BJ (cell line): Measurements from ENCODE around the gene MAPK9. TPM values are rescaled to one million over a fixed set of nuclear protein-coding genes. Genes with fewer than 3 reads are reported as not detected.

Source experiments
- CTCF ChIA-PET: fragments of 350-600 bp; formaldehyde crosslinking; extraction: SDS; loops from one replicate; lab custom pipeline; 2021; ENCODE audit warnings: antibody characterized with exemption, inconsistent platforms; lab: Yijun Ruan, JAX
- POLR2A ChIA-PET: fragments of 300-600 bp; sonication (Branson Sonifier 250); formaldehyde crosslinking; extraction: SDS; loops from one replicate; lab custom pipeline; 2021; ENCODE audit warnings: antibody characterized with exemption; lab: Charles Lee
- DNase-seq: peaks from one replicate; pipeline ENCODE4 v3.0.0-alpha.2; 2011; ENCODE audit warnings: low read depth
- H3K27me3 ChIP-seq: 2 replicates; pipeline ENCODE4 v1.6.0; 2011; ENCODE audit warnings: low read length; ENCODE audit not compliant: control insufficient read depth, insufficient read depth
- H3K36me3 ChIP-seq: 2 replicates; pipeline ENCODE4 v1.5.1; 2011; ENCODE audit warnings: low read length; ENCODE audit not compliant: control insufficient read depth, insufficient read depth
- H3K4me3 ChIP-seq: 2 replicates; pipeline ENCODE4 v1.5.1; 2011; ENCODE audit warnings: low read depth, mild to moderate bottlenecking, control low read depth, low read length
- CTCF ChIP-seq: IDR thresholded peaks from 2 replicates; pipeline ENCODE4 v1.5.1; 2011; ENCODE audit warnings: low read depth, mild to moderate bottlenecking, control low read depth, inconsistent platforms, low read length, moderate library complexity; ENCODE audit not compliant: insufficient read depth
- polyA plus RNA-seq: library from polyadenylated mRNA; depleted of rRNA; stranded (reverse); fragments of >200 nt; gene quantifications from 2 replicates; pipeline ENCODE4 v1.2.3, GENCODE V29; 2011

Gene MAPK9
- polyA plus RNA-seq, 1 experiment = 35.0 TPM

DNA sequence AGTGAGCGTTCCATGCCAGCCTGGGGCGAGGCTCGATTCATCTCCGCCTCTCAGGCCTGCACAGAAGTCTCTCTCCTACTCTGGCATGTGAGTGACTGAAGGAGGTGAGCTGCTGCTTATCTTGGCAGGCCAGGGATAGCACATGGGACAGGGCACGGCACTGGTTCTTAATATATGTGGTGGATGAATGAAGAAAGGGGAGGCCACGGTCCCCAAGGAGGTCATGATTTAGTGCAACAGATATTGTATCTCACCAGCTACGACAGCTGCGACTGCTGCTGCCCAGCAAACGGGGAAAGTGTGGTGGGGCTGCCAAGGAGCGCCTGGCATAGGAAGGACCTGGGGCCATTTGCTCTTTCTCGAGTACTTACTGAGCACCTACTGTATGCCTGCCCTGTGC lies 19.3 kb upstream of the MAPK9 start:
- CTCF ChIA-PET = interaction anchor here (0.5 to 2.3 kb wide), 3 partner anchors 9 to 17 kb away, joined by 3 to 9 read pairs (median 3); no protein-coding TSS in a partner anchor
- POLR2A ChIA-PET = no interaction called here
- Histone ChIP-seq H3K27me3 (no peaks in the 10 kb centered on the region), H3K4me3 (no peak overlapping the region), H3K36me3 (no peaks in the 10 kb centered on the region)
- no peak for DNase-seq
- no peak for TF ChIP-seq CTCF

- no peaks in the 10 kb centered on the region for H3K36me3 ChIP-seq
- no peak for TF ChIP-seq CTCF
- no peaks in the 10 kb centered on the region for H3K27me3 ChIP-seq
- H3K4me3 ChIP-seq = no peak overlapping the region
- ChIA-PET CTCF (interaction anchor here (1.2 to 7.8 kb wide), 3 partner anchors 9 to 13 kb away, joined by 4 to 51 read pairs (median 18); no protein-coding TSS in a partner anchor), POLR2A (no interaction called here)
- no peak for DNase-seq
Measured at GRCh38 chr5:180306796-180307195, 14.9 kb upstream of the MAPK9 start.

- no peak for TF ChIP-seq CTCF
Measured at GRCh38 chr5:180305481-180305880, 13.6 kb upstream of the MAPK9 start.

DNA sequence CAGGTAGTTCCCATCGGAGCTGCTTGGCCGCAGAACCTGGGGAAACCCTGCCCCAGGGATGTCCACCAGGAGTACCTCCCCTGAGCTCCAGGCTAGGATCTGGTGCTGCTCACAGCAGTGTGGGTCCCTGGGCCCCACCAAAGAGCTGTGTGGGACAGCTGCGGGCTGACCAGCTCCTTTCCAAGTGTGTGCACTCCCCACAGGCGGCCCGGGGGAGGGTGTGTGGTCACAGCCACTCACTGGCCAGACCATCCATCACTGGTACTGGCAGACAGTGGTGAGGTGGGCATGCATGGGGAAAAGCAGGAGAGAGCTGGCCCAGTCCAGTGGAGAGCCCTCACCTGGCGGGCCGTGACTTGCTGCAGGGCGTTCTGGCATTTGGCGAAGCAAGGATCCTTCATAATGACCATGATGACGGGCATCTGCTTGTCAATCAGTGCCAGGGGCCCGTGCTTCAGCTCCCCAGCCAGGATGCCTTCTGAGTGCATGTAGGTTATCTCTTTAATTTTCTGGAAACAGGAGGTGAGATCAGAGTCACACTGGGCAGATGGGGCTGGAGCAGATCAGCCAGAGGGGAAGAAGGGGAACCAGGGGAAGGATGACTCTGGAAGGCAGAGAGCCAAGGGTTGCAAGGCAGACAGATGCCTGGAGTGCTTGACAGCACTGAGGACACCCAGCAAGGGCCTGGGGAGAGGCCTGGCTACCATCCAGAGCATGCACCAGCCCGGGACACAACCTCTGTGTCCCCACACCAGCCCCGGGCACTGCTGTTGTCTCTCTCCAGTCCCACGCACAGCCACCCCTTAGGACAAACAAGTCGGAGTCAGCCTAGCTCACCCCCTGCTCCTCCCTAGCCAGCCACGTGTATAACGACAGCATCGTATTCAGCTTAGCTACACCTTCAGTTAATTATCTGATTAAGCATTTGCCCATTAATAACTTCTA lies 12.8 kb upstream of the MAPK9 start:
- no peaks in the 10 kb centered on the region for H3K27me3 ChIP-seq
- no peak for DNase-seq
- H3K36me3 ChIP-seq = no peaks in the 10 kb centered on the region
- no peak overlapping the region for H3K4me3 ChIP-seq
- no peak for TF ChIP-seq CTCF
- POLR2A ChIA-PET = no interaction called here
- CTCF ChIA-PET = interaction anchor here (1.5 to 7.8 kb wide), 3 partner anchors 10 to 24 kb away, joined by 6 to 51 read pairs (median 24); no protein-coding TSS in a partner anchor

More at GRCh38 chr5:180305481-180305880, 13.6 kb upstream of the MAPK9 start:
- ChIA-PET POLR2A (no interaction called here), CTCF (interaction anchor here (0.8 to 7.8 kb wide), 4 partner anchors 9 to 20 kb away, joined by 3 to 51 read pairs (median 11); no protein-coding TSS in a partner anchor)
- DNase-seq = no peak
- no peaks in the 10 kb centered on the region for H3K27me3 ChIP-seq
- no peaks in the 10 kb centered on the region for H3K36me3 ChIP-seq
- H3K4me3 ChIP-seq = no peak overlapping the region

GRCh38 chr5:180304016-180304292 lies 12.1 kb upstream of the MAPK9 start:
- CTCF ChIA-PET = interaction anchor here (1.5 to 7.8 kb wide), 3 partner anchors 10 to 24 kb away, joined by 6 to 51 read pairs (median 24); no protein-coding TSS in a partner anchor
- Histone ChIP-seq H3K4me3 (no peak overlapping the region), H3K36me3 (no peaks in the 10 kb centered on the region), H3K27me3 (no peaks in the 10 kb centered on the region)
- POLR2A ChIA-PET = no interaction called here
- no peak for DNase-seq
- no peak for TF ChIP-seq CTCF
